Endothelial cell of umbilical vein (primary cell): ENCODE measurements around the gene ZSCAN12. TPM values are rescaled to one million over a fixed set of nuclear protein-coding genes. Genes with fewer than 3 reads are reported as not detected.

ENCODE experiments used
- BruUV-seq: library from RNA; stranded (reverse); fragments of 400-500 nt; replicated peaks from 2 replicates; lab custom pipeline; 2021; lab: Mats Ljungman, UMichigan
- CTCF ChIA-PET: fragments of 300-600, 350-600 bp; sonication (Branson Sonifier 250); formaldehyde crosslinking; loops from one replicate; lab custom pipeline; 2021; ENCODE audit warnings: antibody characterized with exemption, inconsistent platforms; lab: Charles Lee
- POLR2A ChIA-PET: fragments of 300-600, 350-600 bp; sonication (Branson Sonifier 250); formaldehyde crosslinking; loops from one replicate; lab custom pipeline; 2021; ENCODE audit warnings: antibody characterized with exemption, inconsistent platforms; lab: Charles Lee
- DNase-seq: peaks from one replicate; pipeline ENCODE4 v3.0.0-alpha.2; 2011; ENCODE audit warnings: low read depth, low spot score
- FAIRE-seq: peaks from 2 replicates; lab custom pipeline; 2011; peaks lifted over from hg19 to GRCh38; lab: Jason Lieb, UNC
- H2AFZ ChIP-seq: 2 replicates; pipeline ENCODE4 v1.6.0; 2012; ENCODE audit warnings: low read depth, low read length, control low read depth, inconsistent platforms
- H3K27ac ChIP-seq: 2 replicates; pipeline ENCODE4 v1.5.1; 2011; ENCODE audit warnings: low read depth, mild to moderate bottlenecking, control low read depth, low read length, moderate library complexity; ENCODE audit not compliant: insufficient read depth
- H3K27me3 ChIP-seq, 2 experiments: 2 replicates each; pipeline versions ENCODE4 v1.6.0 to v1.6.1; 2011; ENCODE audit warnings: low read length in 2 of 2, mixed read lengths in 1 of 2; ENCODE audit not compliant: control insufficient read depth in 2 of 2, insufficient read depth in 2 of 2
- H3K36me3 ChIP-seq, 2 experiments: 2 replicates in 1 of 2; 3 replicates in 1 of 2; pipeline ENCODE4 v1.5.1; 2011; ENCODE audit warnings: low read length in 2 of 2, mild to moderate bottlenecking in 1 of 2, moderate library complexity in 1 of 2; ENCODE audit not compliant: control insufficient read depth in 2 of 2, insufficient read depth in 2 of 2; ENCODE audit errors: extremely low read depth in 1 of 2
- H3K4me1 ChIP-seq: 3 replicates; pipeline ENCODE4 v1.5.1; 2011; ENCODE audit warnings: mild to moderate bottlenecking, low read length; ENCODE audit not compliant: control insufficient read depth, insufficient read depth; ENCODE audit errors: extremely low read depth
- H3K4me2 ChIP-seq: 2 replicates; pipeline ENCODE4 v1.6.1; 2011; ENCODE audit warnings: low read length, control low read depth, mixed read lengths; ENCODE audit not compliant: insufficient read depth
- H3K4me3 ChIP-seq, 3 experiments: fragments of 200-600 bp in 1 of 3; sonication (generic), shearing (Covaris generic) in 1 of 3; replicated peaks in 1 of 3; 2 replicates each; pipeline ENCODE4 v1.5.1; 2011 to 2016; ENCODE audit warnings: control low read depth in 3 of 3, low read length in 3 of 3, mild to moderate bottlenecking in 2 of 3, inconsistent platforms in 1 of 3, low read depth in 1 of 3, moderate library complexity in 1 of 3; ENCODE audit not compliant: insufficient read depth in 1 of 3
- H3K79me2 ChIP-seq: 2 replicates; pipeline ENCODE4 v1.6.0; 2012; ENCODE audit warnings: low read length, inconsistent platforms; ENCODE audit not compliant: control insufficient read depth, insufficient read depth
- H3K9ac ChIP-seq: replicated peaks from 2 replicates; pipeline ENCODE3; 2011; ENCODE audit warnings: low read length, control low read depth; ENCODE audit not compliant: insufficient read depth; ENCODE audit errors: extremely low read depth
- H3K9me1 ChIP-seq: replicated peaks from 3 replicates; pipeline ENCODE4 v1.6.0; 2011; ENCODE audit warnings: mild to moderate bottlenecking, low read length; ENCODE audit not compliant: control insufficient read depth, insufficient read depth; ENCODE audit errors: extremely low read depth
- H3K9me3 ChIP-seq: replicated peaks from 2 replicates; pipeline ENCODE4 v1.5.1; 2012; ENCODE audit warnings: low read length, inconsistent platforms; ENCODE audit not compliant: control insufficient read depth, insufficient read depth
- H4K20me1 ChIP-seq: replicated peaks from 2 replicates; pipeline ENCODE3; 2011; ENCODE audit warnings: mild to moderate bottlenecking, low read length; ENCODE audit not compliant: control insufficient read depth, insufficient read depth; ENCODE audit errors: extremely low read depth
- CTCF ChIP-seq, 2 donors: IDR thresholded peaks; 1 replicate in 1 of 2; 2 replicates in 1 of 2; pipeline ENCODE4 v1.5.1; 2011; ENCODE audit warnings: low read length in 2 of 2, mild to moderate bottlenecking in 2 of 2, moderate library complexity in 2 of 2, control low read depth in 1 of 2, inconsistent platforms in 1 of 2, low read depth in 1 of 2; ENCODE audit not compliant: insufficient read depth in 1 of 2; ENCODE audit errors: extremely low read depth in 1 of 2
- EZH2 ChIP-seq: IDR thresholded peaks from 2 replicates; pipeline ENCODE4 v1.6.1; 2012; ENCODE audit warnings: borderline replicate concordance, low read depth, mild to moderate bottlenecking, moderate library complexity, low read length, inconsistent platforms; ENCODE audit not compliant: severe bottlenecking
- FOS ChIP-seq: IDR thresholded peaks from 2 replicates; pipeline ENCODE4 v1.6.1; 2011; ENCODE audit warnings: mild to moderate bottlenecking, low read length, moderate library complexity, borderline replicate concordance; ENCODE audit not compliant: insufficient read depth
- GATA2 ChIP-seq: IDR thresholded peaks from 2 replicates; pipeline ENCODE4 v1.7.0; 2011; ENCODE audit warnings: low read depth, mild to moderate bottlenecking, moderate library complexity, mixed read lengths, low read length; ENCODE audit not compliant: insufficient read length, insufficient read depth
- JUN ChIP-seq: IDR thresholded peaks from 2 replicates; pipeline ENCODE4 v1.6.1; 2011; ENCODE audit warnings: borderline replicate concordance, low read depth; ENCODE audit not compliant: insufficient read length, insufficient read depth
- MYC ChIP-seq: IDR thresholded peaks from one replicate; pipeline ENCODE4 v1.6.1; 2011; ENCODE audit warnings: mild to moderate bottlenecking, low read depth, low read length
- POLR2A ChIP-seq: IDR thresholded peaks from 2 replicates; pipeline ENCODE4 v1.6.1; 2012; ENCODE audit warnings: low read depth, mild to moderate bottlenecking, control low read depth, low read length
- POLR2AphosphoS5 ChIP-seq: IDR thresholded peaks from 2 replicates; pipeline ENCODE4 v1.6.1; 2012; ENCODE audit warnings: low read depth, mild to moderate bottlenecking, control low read depth, low read length, moderate library complexity; ENCODE audit not compliant: insufficient read depth
- dilution Hi-C: fragments of 300-500 bp; cut with MboI; formaldehyde crosslinking; loops from one replicate; pipeline ENCODE4 v1.15.0; 2019; ENCODE audit warnings: low sequenced_read_pairs; ENCODE audit not compliant: extremely low pct_ligation_motif_present
- intact Hi-C: fragments of 100-400 bp; cut with micrococcal nuclease; formaldehyde crosslinking; loops from one replicate; pipeline ENCODE4 v1.10.0; 2022
- polyA plus RNA-seq, 4 experiments: library from polyadenylated mRNA; depleted of rRNA in 3 of 4; stranded (reverse) in 3 of 4; unstranded in 1 of 4; fragments of >200 nt; gene quantifications; 2 replicates each; pipeline versions ENCODE4 v1.2.1 to v1.2.3, GENCODE V29; 2011 to 2012; ENCODE audit warnings: missing spikeins in 1 of 4
- total RNA-seq: library from RNA; stranded (reverse); gene quantifications from 2 replicates; pipeline ENCODE4 v1.2.3, GENCODE V29; 2021
- TF ChIP-seq, protein P1 (sequence below): IDR thresholded peaks from 2 replicates; pipeline ENCODE4 v1.6.1; 2011; ENCODE audit not compliant: insufficient read depth, insufficient read length

ZSCAN12 gene
- total and polyA plus RNA-seq, 2 donors (not counting 3 experiments of a cell fraction or from before 2014, with no cell fraction given) = 1.3 to 4.4 TPM

- Histone ChIP-seq H3K9me3 (no peaks in the 10 kb centered on the region), H3K79me2 (no peaks in the 10 kb centered on the region), H3K27ac (peak within 1 kb of the TSS; percentile 96), H3K4me1 (peaks cover 15% of the 10 kb centered on the region), H3K9me1 (no peaks in the 10 kb centered on the region), H4K20me1 (no peaks in the 10 kb centered on the region), H3K9ac (peak within 1 kb of the TSS; percentile 96), H3K27me3 (no peaks in the 10 kb centered on the region), H3K4me3 (peak within 1 kb of the TSS; percentile 70 to 79 (median 73)), H3K4me2 (peak within 1 kb of the TSS; percentile 88), H2AFZ (peak within 1 kb of the TSS; percentile 81), H3K36me3 (no peaks in the 10 kb centered on the region)
- POLR2A ChIA-PET = interaction anchor here (0.5 to 2.0 kb wide), 14 partner anchors 12 to 528 kb away, joined by 3 to 15 read pairs (median 4); partner anchors contain the start of genes PGBD1, ZKSCAN4, ZKSCAN8 and ZSCAN26
- TSS peak; percentile 87 for BruUV-seq
- DNase-seq (peak; percentile 98), FAIRE-seq (peak; percentile 97)
- CTCF ChIA-PET = interaction anchor here (1.1 to 4.8 kb wide), 8 partner anchors 10 to 193 kb away, joined by 3 to 33 read pairs (median 4); no protein-coding TSS in a partner anchor
- TF ChIP-seq, protein P1, sequence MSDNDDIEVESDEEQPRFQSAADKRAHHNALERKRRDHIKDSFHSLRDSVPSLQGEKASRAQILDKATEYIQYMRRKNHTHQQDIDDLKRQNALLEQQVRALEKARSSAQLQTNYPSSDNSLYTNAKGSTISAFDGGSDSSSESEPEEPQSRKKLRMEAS = no peak
- TF ChIP-seq EZH2 = no peak
- no peak for TF ChIP-seq CTCF (IDR thresholded peaks at IDR 0.05; ENCODE audit: extremely low read depth in 1 of 2, insufficient read depth in 1 of 2, low read depth in 1 of 2, low read length in 2 of 2)
- TF ChIP-seq POLR2AphosphoS5 = peak; percentile 57
- no peak for TF ChIP-seq MYC
- TF ChIP-seq POLR2A = peak; percentile 94
- TF ChIP-seq FOS = peak; percentile 91
- no peak for TF ChIP-seq GATA2
- peak; percentile 80 for TF ChIP-seq JUN
- intact Hi-C loops = loop anchor here (1.0 to 5.0 kb wide), 10 partner anchors 14 to 1292 kb away; partner anchors contain the start of genes PGBD1, ZKSCAN3, ZNF165 and ZSCAN26
- dilution Hi-C loops = no loop called here
These were observed 63.8 kb downstream of the ZSCAN12 start, which contains the start of gene ZSCAN31 for GRCh38 chr6:28335564-28336283. ZSCAN31 (minus strand) TSS chr6:28336148; CDS start chr6:28329683, 6,465 bp downstream.
